ENCODE data around the gene STEAP4. TPM values are rescaled to one million over a fixed set of nuclear protein-coding genes. Genes with fewer than 3 reads are reported as not detected.

Gene STEAP4
- total RNA-seq, 1 experiment from 2014 or later: 0.10 TPM

- no TSS peak for BruUV-seq (replicated peaks)
- no peaks in the 10 kb centered on the region for H3K27me3 ChIP-seq (ENCODE audit: control insufficient read depth, insufficient read depth, low read length)
- H3K9me3 ChIP-seq (ENCODE audit: control insufficient read depth, insufficient read depth, low read depth, low read length): no peaks in the 10 kb centered on the region
- H3K4me3 ChIP-seq (ENCODE audit: low read depth in 2 of 2, low read length in 2 of 2): no peak overlapping the region
- no peaks in the 10 kb centered on the region for H3K4me1 ChIP-seq (ENCODE audit: control insufficient read depth, insufficient read depth, low read length)
- ChIA-PET POLR2A (no interaction called here), CTCF (no interaction called here)
- DNase-seq (ENCODE audit: low read depth, low spot score) (no peak), ATAC-seq (no peak)
- H3K27ac ChIP-seq (ENCODE audit: low read length): no peak overlapping the region
- in situ Hi-C loops (cut with HindIII; ENCODE audit: low pct_unique_long_range_greater_than_20kb, low sequenced_read_pairs) (no loop called here), intact Hi-C loops (cut with micrococcal nuclease; ENCODE audit: unreplicated experiment) (no loop called here)
- TF ChIP-seq CTCF (IDR thresholded peaks at IDR 0.05) (no peak), TCF7L2 (IDR thresholded peaks at IDR 0.05; ENCODE audit: low read depth, low read length) (no peak), POLR2AphosphoS5 (IDR thresholded peaks at IDR 0.05; ENCODE audit: low read depth, low read length) (no peak), SIN3A (IDR thresholded peaks at IDR 0.05; ENCODE audit: borderline replicate concordance, insufficient read depth, low read depth, low read length) (no peak)
- H3K36me3 ChIP-seq (ENCODE audit: control insufficient read depth, insufficient read depth, low read length): no peaks in the 10 kb centered on the region
These were observed 49.8 kb downstream of the STEAP4 start for GRCh38 chr7:88256906-88257305.

- ATAC-seq (no peak), DNase-seq (ENCODE audit: low read depth, low spot score) (no peak)
- no peaks in the 10 kb centered on the region for H3K36me3 ChIP-seq (ENCODE audit: control insufficient read depth, insufficient read depth, low read length)
- intact Hi-C loops (cut with micrococcal nuclease; ENCODE audit: unreplicated experiment) (no loop called here), in situ Hi-C loops (cut with HindIII; ENCODE audit: low pct_unique_long_range_greater_than_20kb, low sequenced_read_pairs) (no loop called here)
- H3K4me3 ChIP-seq (ENCODE audit: low read depth in 2 of 2, low read length in 2 of 2): no peak overlapping the region
- BruUV-seq (replicated peaks): no TSS peak
- ChIA-PET CTCF (no interaction called here), POLR2A (no interaction called here)
- H3K27ac ChIP-seq (ENCODE audit: low read length): no peak overlapping the region
- H3K27me3 ChIP-seq (ENCODE audit: control insufficient read depth, insufficient read depth, low read length): no peaks in the 10 kb centered on the region
- H3K4me1 ChIP-seq (ENCODE audit: control insufficient read depth, insufficient read depth, low read length): no peaks in the 10 kb centered on the region
- no peak for TF ChIP-seq SIN3A (IDR thresholded peaks at IDR 0.05; ENCODE audit: borderline replicate concordance, insufficient read depth, low read depth, low read length)
- no peak for TF ChIP-seq REST (IDR thresholded peaks at IDR 0.05; ENCODE audit: insufficient read depth in 1 of 2, low read depth in 2 of 2, low read length in 1 of 2)
- TF ChIP-seq TCF7L2 (IDR thresholded peaks at IDR 0.05; ENCODE audit: low read depth, low read length): no peak
- TF ChIP-seq CTCF (IDR thresholded peaks at IDR 0.05): no peak
- TF ChIP-seq POLR2AphosphoS5 (IDR thresholded peaks at IDR 0.05; ENCODE audit: low read depth, low read length): no peak
- no peaks in the 10 kb centered on the region for H3K9me3 ChIP-seq (ENCODE audit: control insufficient read depth, insufficient read depth, low read depth, low read length)
These were observed 51.8 kb downstream of the STEAP4 start for GRCh38 chr7:88254721-88255424.

Measured in Panc1 (cell line).